Limb (tissue), 2 donors: ENCODE results near the gene MSH5.
"Not testable (repeated sequence)": the region's sequence is repeated elsewhere in the genome, so short reads cannot be mapped to it uniquely, and the experiment has no call there.

Experiments used
- DNase-seq, 2 donors: peaks; one replicate each; pipeline ENCODE4 v3.0.0-alpha.2; 2016; ENCODE audit errors: extremely low spot score in 2 of 2

The MSH5 gene

GRCh38 chr6:31799781-31800180 is 60.0 kb downstream of the MSH5 start:
- DNase-seq: no peak

DNA sequence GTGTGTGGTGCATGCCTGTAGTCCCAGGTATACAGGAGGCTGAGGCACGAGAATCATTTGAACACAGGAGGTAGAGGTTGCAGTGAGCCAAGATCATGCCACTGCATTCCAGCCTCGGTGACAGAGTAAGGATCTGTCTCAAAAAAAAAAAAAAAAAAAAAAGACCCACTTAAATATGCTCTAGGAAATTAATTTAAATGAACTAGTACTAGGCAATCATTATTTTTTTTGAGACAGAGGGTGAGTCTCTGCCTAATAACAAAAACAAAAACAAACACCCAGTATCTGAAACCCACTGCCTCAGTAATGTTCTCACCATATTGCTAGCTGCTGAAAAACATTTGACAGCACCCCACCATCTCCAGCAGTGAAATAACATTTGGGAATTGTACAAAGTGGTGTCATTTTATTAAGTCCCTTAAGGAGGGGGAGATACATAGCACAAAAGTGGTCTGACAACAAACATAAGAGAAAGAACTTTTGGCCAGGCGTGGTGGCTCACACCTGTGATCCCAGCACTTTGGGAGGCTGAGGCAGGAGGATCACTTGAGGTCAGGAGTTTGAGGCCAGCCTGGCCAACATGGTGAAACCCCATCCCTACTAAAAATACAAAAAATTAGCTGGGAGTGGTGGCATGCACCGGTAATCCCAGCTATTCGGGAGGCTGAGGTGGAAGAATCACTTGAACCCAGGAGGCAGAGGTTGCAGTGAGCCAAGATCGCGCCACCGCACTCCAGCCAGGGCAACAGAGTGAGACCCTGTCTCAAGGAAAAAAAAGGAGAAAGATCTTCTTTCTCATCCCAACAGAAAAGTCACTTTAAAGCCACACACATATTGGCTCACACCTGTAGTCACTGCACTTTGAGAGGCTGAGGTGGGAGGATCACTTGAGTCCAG is 61.5 kb downstream of the MSH5 start:
- DNase-seq: not testable (repeated sequence)

DNA sequence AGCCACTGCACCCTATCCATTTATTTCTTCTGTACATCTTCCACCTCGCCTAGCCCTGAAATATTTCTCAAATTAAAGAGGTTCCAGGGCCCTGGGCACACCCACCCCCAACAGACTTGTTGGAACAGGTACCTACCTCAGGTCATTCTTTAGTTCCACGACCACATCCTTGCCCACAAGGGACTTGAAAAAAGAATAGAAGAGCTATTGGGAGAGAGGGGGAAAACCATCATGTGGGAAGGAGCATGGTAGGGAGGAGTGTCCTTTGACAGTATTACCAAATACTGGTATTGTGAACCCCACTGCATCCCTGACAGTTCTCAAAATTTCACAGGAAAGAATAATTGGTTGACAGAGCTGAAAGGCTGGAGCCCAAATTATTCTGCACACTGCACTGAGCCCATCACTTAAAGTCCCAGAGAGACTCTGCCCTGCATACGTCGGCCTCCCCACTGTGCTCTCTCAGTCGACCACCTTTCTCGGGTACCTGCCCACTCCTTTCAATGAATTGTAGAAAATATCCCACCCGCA is 66.2 kb downstream of the MSH5 start:
- no peak for DNase-seq

GRCh38 chr6:31806470-31807272 is 66.9 kb downstream of the MSH5 start, which contains the start of gene LSM2:
Gene LSM2 (minus strand): TSS chr6:31806966. CDS start chr6:31806757, 209 bp downstream.
- DNase-seq: peak; percentile 97 to 98

DNA sequence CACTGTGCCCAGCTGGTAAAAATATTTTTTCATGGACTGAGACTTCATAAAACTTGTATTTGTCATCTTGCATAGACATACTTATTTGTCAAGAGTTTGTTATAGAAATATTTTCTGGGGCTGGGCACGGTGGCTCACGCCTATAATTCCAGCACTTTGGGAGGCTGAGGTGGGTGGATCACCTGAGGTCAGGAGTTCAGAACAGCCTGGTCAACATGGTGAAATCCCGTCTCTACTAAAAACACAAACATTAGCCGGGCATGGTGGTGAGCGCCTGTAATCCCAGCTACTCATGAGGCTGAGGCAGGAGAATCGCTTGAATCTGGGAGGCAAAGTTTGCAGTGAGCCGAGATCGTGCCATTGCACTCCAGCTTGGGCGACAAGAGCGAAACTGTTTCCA is 68.8 kb downstream of the MSH5 start:
- DNase-seq: not testable (repeated sequence)

DNA sequence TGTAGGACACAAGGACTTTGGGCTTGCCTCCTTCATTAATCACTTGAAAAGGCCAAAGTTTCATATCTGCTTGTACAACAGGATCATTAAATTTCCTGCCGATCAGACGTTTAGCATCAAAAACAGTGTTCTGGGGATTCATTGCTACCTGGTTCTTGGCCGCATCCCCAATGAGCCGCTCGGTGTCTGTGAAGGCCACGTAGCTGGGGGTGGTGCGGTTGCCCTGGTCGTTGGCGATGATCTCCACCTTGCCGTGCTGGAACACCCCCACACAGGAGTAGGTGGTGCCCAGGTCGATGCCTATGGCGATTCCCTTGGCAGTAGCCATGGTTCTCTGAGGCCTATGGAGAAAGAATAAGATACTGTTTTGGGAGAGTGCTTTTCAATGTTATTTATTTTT is 71.8 kb downstream of the MSH5 start:
- no peak for DNase-seq
